Neural crest cell (in vitro differentiated cells): ENCODE data around the gene ZDHHC21. TPM values are rescaled to one million over a fixed set of nuclear protein-coding genes. Genes with fewer than 3 reads are reported as not detected.

Source experiments
- DNase-seq: peaks from one replicate; pipeline ENCODE4 v3.0.0; 2021; ENCODE audit warnings: low read depth, mixed read lengths, low spot score
- H3K27ac Mint-ChIP-seq: one replicate; pipeline ENCODE4 v1.8.0; 2021; ENCODE audit warnings: mild to moderate bottlenecking, mixed read lengths; ENCODE audit not compliant: unreplicated experiment
- H3K27me3 Mint-ChIP-seq: 2 replicates; pipeline ENCODE4 v1.8.0; 2021; ENCODE audit warnings: low read depth, mild to moderate bottlenecking, mixed read lengths
- H3K36me3 Mint-ChIP-seq: 2 replicates; pipeline ENCODE4 v1.8.0; 2021; ENCODE audit warnings: low read depth, mild to moderate bottlenecking, mixed read lengths
- H3K4me1 Mint-ChIP-seq: 2 replicates; pipeline ENCODE4 v1.8.0; 2021; ENCODE audit warnings: mixed read lengths
- H3K4me3 Mint-ChIP-seq: one replicate; pipeline ENCODE4 v1.8.0; 2021; ENCODE audit warnings: mild to moderate bottlenecking, mixed read lengths
- H3K9me3 Mint-ChIP-seq: 2 replicates; pipeline ENCODE4 v1.8.0; 2021; ENCODE audit warnings: mixed read lengths
- CTCF ChIP-seq: fragments of 200-600 bp; sonication (generic); conservative IDR thresholded peaks from 2 replicates; pipeline ENCODE4 v1.5.0; 2021; ENCODE audit warnings: antibody characterized with exemption, mild to moderate bottlenecking
- total RNA-seq: library from RNA; stranded (reverse); gene quantifications from 2 replicates; pipeline ENCODE4 v1.2.1, GENCODE V29; 2021

ZDHHC21 gene
- total RNA-seq, 1 donor from 2014 or later, result 13.2 TPM

- Mint-ChIP-seq H3K9me3 (peaks cover 3% of the 10 kb centered on the region), H3K27me3 (no peaks in the 10 kb centered on the region), H3K4me1 (no peaks in the 10 kb centered on the region), H3K27ac (no peak overlapping the region), H3K36me3 (peaks cover 4% of the 10 kb centered on the region), H3K4me3 (no peak overlapping the region)
- no peak for DNase-seq
- no peak for TF ChIP-seq CTCF
Observed at GRCh38 chr9:14584571-14584970, 108.7 kb downstream of the ZDHHC21 start.

- H3K27ac Mint-ChIP-seq, result no peak overlapping the region
- H3K4me1 Mint-ChIP-seq, result no peaks in the 10 kb centered on the region
- no peaks in the 10 kb centered on the region for H3K27me3 Mint-ChIP-seq
- peaks cover 15% of the 10 kb centered on the region for H3K36me3 Mint-ChIP-seq
- H3K9me3 Mint-ChIP-seq, result peaks cover 8% of the 10 kb centered on the region
- no peak for DNase-seq
- no peak for TF ChIP-seq CTCF
- H3K4me3 Mint-ChIP-seq, result no peak overlapping the region
Observed at GRCh38 chr9:14578030-14578429, 115.2 kb downstream of the ZDHHC21 start.

- H3K36me3 Mint-ChIP-seq, result peaks cover 17% of the 10 kb centered on the region
- H3K27ac Mint-ChIP-seq, result no peak overlapping the region
- H3K4me3 Mint-ChIP-seq, result no peak overlapping the region
- peaks cover 11% of the 10 kb centered on the region for H3K9me3 Mint-ChIP-seq
- no peak for TF ChIP-seq CTCF
- DNase-seq, result no peak
- H3K4me1 Mint-ChIP-seq, result no peaks in the 10 kb centered on the region
- H3K27me3 Mint-ChIP-seq, result no peaks in the 10 kb centered on the region
Observed at GRCh38 chr9:14574173-14574572, 119.1 kb downstream of the ZDHHC21 start.

- H3K27ac Mint-ChIP-seq, result no peak overlapping the region
- peaks cover 8% of the 10 kb centered on the region for H3K9me3 Mint-ChIP-seq
- H3K4me1 Mint-ChIP-seq, result no peaks in the 10 kb centered on the region
- no peak for DNase-seq
- no peak for TF ChIP-seq CTCF
- peaks cover 13% of the 10 kb centered on the region for H3K36me3 Mint-ChIP-seq
- H3K4me3 Mint-ChIP-seq, result no peak overlapping the region
- H3K27me3 Mint-ChIP-seq, result no peaks in the 10 kb centered on the region
Observed at GRCh38 chr9:14573319-14573718, 119.9 kb downstream of the ZDHHC21 start.

GRCh38 chr9:14565352-14566016, 127.7 kb downstream of the ZDHHC21 start:
- no peak for DNase-seq
- Mint-ChIP-seq H3K4me1 (peaks cover 24% of the 10 kb centered on the region), H3K27ac (no peak overlapping the region), H3K27me3 (no peaks in the 10 kb centered on the region), H3K36me3 (peaks cover 4% of the 10 kb centered on the region), H3K4me3 (no peak overlapping the region), H3K9me3 (no peaks in the 10 kb centered on the region)
- no peak for TF ChIP-seq CTCF
